Measurements from ENCODE around the gene SAMD4B.
"Not testable (repeated sequence)": the region's sequence is repeated elsewhere in the genome, so short reads cannot be mapped to it uniquely, and the experiment has no call there.

Gene SAMD4B, protein sequence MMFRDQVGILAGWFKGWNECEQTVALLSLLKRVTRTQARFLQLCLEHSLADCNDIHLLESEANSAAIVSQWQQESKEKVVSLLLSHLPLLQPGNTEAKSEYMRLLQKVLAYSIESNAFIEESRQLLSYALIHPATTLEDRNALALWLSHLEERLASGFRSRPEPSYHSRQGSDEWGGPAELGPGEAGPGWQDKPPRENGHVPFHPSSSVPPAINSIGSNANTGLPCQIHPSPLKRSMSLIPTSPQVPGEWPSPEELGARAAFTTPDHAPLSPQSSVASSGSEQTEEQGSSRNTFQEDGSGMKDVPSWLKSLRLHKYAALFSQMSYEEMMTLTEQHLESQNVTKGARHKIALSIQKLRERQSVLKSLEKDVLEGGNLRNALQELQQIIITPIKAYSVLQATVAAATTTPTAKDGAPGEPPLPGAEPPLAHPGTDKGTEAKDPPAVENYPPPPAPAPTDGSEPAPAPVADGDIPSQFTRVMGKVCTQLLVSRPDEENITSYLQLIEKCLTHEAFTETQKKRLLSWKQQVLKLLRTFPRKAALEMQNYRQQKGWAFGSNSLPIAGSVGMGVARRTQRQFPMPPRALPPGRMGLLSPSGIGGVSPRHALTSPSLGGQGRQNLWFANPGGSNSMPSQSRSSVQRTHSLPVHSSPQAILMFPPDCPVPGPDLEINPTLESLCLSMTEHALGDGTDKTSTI

DNA sequence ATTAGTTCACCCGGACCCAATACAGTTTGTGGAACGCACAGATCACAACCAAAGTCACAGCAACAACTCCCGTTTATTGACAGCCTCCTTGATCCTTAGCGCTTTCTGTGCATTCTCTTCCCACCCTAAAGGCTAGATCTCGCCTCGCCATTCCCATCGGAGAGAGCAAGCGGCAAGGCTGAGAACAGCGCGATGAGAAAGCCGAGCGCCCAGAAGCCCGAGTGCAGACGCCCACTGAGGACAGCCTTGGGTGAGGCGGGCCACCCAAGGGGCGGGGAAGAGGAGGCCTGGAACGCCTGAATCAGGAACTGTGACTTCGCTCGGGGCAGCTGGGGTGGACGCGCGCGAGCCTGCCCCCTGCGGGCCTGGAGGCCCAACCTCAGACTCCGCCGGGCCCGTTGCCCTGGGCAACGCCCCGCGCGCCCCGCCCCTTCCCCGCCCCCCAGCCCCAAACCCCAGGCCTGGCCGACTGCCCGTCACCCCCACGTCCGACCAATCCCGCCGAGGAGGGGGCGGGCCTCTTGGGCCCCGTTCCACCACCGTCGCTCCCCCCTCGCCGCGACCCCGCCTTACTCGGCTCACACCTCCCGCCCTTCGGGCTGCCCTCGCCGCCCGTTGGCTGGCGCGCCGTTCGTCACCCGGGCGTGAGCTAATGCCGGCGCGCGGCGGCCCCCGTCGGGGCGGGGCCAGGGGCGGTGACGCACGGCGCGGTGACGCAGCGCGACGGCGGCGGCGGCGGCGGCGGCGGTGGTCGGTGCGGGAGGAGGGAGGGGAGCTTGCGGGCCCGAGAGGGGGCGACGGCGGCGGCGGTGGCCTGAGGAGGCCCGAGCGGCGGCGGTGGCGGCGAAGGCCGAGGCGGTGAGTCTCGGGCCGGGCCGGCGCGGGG lies at the start of gene SAMD4B:
Gene SAMD4B, plus strand, starts transcription at position 703 of the 886 bp plus-strand sequence. CDS start 14,473 bp downstream, outside the sequence.
- peak; percentile 100 for DNase-seq

DNA sequence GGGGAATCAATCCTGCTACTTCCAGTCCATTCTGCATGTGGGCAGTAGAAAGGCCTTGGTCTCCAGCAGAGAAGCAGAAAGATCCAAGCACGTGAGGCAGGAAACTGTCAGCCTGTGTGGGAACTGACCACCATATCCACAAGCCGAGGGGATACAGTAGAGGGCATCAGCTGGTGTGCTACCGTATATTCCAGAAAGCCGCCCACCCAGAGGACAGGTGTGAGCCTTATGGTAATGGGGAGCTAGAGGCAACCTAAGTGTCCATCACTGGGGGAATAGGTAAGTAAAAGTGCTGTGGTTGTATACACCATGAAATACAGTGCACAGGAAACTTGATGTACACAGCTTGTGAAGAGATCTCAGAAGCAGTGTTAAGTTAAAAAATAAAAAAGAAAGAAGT lies 48.8 kb upstream of the SAMD4B start:
- no peak for DNase-seq

DNA sequence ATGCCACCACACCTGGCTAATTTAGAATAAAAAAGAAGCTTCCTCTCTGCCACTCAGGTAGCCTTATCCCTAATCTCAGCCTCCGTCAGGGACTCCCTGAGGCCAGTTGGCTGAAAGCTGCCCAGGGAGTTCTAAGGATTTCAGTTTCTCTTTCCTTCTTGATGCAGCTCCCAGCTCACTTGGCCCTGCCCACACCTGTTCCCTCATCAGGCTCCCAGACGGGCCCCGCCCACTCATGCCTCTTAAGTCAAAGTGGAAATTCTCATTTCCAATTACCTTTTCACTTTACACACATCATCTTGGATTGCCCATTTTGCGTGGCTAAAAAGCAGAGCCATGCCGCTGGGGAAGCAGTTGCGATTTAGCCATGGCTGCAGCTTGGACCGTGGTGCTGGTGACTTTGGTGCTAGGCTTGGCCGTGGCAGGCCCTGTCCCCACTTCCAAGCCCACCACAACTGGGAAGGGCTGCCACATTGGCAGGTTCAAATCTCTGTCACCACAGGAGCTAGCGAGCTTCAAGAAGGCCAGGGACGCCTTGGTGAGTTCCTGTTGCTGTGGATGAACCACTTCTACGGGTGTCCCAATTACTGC lies 46.1 kb upstream of the SAMD4B start, which contains the start of gene IFNL1:
Gene IFNL1, plus strand, starts transcription at position 353 of the 591 bp plus-strand sequence. Its CDS starts 15 bp downstream, at position 368.
- no peak for DNase-seq

DNA sequence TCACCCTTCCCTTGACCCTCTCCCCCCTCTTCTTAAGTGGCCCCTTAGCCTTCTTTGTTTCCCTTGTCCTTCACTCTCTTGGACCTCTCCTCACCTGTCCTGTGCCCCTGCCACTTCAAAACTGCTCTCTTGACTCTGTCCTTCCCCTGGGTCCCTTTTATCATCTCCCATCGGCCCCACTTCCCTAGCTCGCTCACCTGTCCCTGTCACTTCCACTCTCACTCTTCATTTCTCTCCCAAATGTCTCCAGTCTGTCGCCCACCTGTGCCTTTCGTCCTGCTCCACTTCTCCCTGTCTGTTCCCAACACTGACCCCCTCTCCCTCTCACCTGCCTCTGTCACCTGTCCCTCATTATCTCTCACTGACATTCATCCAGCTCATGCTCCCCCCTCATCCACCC lies 45.3 kb upstream of the SAMD4B start:
- no peak for DNase-seq

DNA sequence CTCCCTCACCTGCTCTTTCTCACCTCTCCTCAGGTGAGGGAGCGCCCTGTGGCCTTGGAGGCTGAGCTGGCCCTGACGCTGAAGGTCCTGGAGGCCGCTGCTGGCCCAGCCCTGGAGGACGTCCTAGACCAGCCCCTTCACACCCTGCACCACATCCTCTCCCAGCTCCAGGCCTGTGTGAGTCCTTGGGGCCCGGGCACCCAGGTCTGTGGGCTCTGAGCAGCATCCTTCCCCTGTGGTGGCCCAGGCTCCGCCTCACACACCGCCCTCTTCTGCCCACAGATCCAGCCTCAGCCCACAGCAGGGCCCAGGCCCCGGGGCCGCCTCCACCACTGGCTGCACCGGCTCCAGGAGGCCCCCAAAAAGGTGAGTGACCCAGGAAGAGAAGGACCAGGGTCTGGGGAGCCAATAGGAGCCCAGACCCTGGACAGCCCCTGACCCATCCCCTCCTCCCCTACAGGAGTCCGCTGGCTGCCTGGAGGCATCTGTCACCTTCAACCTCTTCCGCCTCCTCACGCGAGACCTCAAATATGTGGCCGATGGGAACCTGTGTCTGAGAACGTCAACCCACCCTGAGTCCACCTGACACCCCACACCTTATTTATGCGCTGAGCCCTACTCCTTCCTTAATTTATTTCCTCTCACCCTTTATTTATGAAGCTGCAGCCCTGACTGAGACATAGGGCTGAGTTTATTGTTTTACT lies 44.1 kb upstream of the SAMD4B start:
- DNase-seq = no peak

DNA sequence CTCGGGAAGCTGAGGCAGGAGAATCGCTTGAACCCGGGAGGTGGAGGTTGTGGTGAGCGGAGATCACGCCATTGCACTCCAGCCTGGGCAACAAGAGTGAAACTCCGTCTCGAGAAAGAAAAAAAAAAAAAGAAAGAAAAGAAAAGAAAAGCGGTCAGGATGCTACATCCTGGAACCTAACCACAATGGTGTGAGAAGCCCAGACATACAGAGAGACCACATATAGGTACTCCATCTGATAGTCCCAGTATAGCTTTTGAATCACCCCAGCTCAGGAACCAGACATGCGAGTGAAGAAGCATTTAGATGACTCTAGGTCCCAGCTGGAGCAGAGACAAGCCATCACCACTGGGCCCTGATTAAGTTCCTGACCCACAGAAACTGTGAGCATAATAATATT lies 42.8 kb upstream of the SAMD4B start:
- DNase-seq = no peak

DNA sequence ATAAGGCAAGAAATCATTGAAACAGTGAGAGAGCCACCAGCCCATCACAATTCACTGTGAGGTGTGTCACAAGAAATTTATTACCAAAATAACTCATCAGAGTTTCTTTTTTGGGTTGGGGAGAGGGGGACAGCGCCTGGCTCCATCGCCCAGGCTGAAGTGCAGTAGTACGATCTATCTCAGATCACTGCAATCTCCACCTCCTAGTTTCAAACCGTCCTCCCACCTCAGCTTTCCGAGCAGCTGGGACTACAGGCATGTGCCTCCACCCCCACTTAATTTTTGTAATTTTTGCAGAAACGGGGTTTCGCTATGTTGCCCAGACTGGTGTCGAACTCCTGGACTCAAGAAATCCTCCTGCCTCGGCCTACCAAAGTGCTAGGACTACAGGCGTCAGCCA lies 42.4 kb upstream of the SAMD4B start:
- DNase-seq = no peak

DNA sequence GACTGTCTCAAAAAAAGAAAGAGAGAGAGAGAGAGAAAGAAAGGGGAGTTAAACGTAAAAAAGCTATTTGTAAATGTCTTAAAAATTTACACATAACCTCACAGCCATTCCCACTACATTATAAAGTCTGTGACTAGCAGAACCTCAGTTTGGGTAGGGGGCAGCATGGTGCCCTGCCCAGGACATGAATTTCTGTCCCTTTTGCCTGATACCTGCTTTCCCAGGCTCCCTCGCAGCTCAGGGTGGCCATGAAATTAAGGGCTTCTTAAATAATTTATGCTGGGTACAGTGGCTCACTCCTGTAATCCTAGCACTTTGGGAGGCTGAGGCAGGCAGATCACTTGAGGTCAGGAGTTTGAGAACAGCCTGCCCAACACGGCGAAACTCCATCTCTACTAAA lies 41.2 kb upstream of the SAMD4B start:
- no peak for DNase-seq

DNA sequence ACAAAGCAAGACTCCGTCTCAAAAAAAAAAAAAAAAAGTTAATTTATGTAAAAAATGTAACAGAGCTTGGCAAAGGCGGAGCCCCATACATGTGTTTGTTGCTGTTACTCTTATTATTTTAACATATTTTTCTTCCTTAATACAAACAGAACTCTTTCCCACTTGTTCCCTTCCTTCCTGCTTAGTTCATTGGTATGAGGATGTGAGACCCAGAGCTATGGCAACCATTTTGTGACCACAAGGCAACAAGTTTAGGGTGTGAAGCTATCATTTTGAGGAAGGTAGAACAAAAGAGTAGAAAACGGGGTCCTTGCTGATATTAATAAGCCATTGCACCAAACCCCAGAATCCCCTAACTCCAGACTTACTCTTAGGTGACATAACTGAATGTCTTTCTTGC lies 40.7 kb upstream of the SAMD4B start:
- no peak for DNase-seq

DNA sequence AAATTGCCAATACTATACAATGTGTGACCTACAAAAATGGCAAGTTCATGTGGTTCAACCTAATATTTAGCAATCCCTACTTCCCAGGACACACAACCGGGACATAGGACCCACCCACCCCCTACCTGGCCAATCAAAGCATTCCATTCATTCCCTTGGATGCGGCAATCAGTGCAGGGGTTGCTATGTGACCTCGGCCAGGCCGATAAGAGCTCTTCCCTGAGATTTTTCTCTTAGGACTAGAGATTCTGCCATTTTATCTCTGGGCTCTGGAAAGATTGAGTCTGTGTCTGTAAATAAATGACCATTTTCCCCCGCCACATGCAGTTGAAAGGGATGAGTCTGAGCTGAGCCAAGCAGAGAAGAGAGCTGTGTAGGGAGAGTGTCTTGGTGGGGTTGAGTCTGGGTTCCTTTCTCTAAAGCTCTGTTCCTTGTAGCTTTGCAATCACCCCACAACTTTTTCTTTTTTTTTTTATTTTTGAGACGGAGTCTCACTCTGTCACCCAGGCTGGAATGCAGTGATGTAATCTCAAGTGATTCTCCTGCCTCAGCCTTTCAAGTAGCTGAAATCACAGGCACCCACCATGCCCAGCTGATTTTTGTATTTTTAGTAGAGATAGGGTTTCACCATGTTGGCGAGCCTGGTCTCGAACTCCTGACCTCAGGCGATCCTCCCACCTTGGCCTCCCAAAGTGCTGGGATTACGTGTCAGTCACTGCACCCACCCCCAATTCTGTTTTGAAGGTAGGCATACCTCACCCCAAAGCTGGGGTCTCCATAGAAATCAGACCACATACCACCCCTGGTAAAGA lies 38.6 kb upstream of the SAMD4B start:
- DNase-seq = no peak

DNA sequence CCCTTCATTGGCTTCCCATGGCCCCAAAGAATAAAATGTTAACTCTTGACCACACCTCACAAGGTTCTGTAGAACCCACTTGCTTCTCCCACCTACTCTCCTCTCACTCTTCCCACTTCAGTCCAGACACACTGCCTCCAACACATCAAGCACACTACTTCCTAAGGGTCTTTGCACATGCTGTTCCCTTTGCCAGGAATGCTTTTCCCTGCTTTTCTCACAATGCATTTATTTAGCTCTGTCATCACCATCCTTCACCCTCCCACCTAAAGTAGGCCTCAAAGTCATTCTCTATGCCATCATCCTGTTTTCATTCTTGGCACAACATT lies 38.1 kb upstream of the SAMD4B start:
- no peak for DNase-seq

DNA sequence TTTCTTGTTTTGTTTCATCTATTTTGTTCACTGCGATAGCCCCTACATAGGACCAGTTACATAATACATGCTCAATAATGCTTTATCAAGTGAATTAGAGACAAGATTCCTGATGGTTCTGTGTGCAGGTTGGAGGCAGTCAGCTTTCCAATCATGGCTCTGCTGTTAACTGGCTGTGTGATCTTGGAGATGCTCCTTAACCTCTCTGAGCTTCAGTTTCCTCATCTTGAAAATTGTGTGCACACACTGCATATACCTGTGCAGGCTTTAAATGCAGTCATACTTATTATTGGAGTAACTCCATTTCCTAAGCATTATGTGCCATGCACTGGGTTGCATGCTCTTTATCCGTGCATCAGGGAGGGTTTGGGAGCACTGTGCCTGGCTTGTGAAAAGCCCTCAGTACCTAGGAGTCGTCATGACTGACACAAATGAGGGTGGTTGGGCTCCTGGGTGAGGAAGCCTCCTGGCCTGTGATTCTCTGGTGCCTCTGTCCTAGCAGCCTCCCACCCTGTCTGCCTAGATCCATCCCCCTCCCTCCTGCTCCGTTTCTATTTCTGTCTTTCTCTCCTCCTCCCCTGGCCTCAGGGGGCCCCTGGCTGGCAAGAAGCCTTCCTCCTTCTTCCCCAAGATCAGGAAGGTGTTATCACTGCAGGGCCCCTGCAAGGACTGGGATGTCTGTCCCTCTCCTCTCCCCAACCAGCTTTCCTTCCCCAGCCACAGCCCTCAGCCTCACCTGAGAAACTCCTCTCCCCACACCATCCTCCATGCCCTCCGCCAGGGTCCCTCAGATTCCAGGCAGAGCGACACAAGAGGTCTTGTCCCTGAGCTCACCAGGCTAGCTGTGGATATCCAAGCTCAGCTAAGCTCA lies 37.3 kb upstream of the SAMD4B start:
- peak; percentile 65 for DNase-seq

DNA sequence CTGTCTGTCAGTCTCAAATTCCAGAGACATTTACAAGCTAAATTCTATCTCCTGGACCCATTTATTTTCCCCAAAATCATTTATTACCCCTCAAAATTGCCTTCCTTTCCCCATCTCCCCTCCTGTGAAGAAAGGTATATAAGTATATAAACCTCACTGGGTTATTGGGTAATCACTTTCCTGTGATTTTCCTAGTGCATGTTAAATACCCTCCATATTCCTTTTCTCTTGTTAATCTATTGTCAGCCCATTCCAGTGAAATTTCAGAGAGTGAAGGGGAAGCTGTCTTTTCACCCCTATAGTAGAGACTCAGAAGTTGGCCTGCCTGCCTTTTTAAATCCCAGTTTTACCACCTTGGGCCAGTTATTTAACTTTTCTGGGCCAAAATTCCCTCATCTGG lies 36.1 kb upstream of the SAMD4B start:
- DNase-seq = no peak

DNA sequence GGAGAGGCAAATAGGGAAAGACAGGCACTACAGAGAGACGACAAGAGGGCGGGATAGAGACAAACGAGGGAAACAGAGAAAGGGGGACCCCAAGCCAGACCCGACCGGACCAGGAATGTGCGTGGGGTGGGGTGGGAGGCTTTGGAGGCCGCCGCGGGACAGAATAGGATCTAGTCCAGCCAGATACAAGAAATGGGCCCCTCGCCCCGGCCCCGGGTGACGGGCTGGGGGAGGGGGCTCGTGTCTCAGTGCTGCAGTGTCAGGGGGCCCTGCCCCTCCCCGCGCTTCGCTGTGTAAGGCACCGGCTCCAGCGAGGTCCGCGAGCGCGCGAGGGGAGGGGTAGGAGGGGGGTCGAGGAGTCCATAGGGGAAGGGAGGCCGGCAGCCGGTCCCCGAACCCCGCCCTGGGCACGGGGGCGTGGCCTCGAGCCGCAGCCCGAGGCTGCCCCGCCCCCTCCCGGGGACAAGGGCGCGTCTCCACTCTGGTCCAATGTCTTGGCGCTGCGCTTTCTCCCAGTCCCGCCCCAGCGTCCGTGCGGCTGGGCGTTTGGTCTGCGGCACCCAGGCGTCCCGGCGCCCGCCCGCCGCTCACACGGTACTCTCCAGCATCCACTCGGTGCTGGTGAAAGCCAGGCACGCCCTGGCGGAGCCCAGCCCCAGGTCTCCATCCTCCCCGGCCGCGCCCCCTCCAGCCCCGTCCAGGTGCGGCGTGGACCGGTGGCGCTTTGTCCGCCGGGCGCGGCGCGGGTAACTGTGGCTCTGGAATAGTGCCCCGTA lies 35.0 kb upstream of the SAMD4B start:
- DNase-seq = no peak

DNA sequence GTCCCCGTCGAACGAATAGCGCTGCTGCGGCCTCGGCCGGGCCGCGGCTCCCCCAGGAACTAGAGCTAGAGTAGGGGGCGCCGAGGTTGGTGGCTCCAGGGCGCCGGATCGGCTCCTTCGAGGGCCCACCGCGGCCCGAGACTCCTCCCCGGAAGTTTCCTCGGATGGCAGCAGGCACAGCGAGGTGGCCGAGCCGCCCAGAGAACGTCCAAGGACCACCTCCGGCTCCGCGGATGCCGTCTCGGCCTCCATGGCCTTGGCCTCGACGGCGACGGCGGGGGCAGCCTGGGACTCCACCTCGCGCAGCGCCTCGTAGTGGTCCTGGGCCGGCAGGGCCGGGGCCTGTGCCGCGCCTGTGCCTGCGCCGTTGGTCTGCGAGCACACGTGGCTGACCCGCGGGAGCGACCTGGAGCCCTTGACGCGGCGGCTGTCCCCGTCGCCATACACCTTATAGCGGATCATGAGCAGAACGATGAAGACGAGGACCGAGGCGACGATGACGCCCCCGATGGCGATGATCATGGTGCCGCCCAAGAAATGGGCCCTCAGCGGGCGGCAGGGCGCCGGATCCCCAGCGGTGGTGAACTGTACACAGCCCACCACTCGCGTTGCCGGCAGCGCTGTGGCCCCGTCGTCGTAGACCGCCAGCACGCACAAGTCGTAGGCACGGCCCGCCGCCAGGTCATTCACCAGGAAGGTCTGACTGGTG lies 34.2 kb upstream of the SAMD4B start:
- DNase-seq = no peak

DNA sequence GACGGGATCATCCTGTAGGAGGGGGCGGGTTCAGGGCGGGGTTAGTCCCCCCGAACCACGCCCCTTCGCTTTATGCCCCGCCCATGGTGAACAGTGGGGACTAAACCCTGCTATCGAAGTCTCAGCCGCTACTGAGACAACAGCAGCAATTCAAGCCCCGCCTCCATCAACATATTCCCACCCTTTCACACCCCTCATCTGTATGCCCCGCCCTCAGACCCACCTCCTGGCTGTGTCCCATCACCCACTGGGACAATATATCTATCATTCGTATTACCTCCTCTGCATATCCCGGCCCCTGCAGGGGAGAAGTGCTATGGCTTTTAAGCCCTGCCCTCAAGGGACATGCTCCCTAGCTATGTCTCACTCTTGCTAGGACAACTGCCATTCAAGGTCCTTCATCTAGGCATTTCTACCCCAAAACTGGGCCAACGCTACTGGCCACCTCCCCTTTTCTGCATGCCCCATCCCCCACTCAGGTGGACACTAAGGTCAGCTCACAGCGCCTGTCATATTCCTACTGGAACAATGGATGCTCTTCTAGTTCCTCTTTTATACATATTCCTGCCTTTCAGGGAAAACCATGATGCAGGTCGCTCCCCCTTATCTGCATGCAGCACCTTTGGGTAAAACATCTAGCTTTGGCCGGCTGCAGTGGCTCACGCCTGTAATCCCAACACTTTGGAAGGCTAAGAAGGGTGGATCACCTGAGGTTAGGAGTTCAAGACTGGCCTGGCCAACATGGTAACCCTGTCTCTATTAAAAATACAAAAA lies 33.5 kb upstream of the SAMD4B start:
- DNase-seq = peak; percentile 62

DNA sequence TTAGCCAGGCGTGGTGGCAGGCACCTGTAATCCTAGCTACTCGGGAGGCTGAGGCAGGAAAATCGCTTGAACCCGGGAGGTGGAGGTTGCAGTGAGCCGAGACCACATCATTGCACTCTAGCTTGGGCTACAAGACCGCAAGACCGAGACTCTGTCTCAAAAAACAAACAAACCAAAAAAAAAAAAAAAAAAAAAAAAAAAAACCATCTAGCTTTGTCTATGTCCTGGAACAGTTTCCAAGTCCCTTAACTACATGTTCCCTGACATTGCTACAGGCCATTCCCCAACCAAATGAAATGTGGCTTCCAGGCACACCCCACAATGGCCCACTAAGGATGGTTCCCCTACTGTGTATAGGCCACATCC lies 32.9 kb upstream of the SAMD4B start:
- DNase-seq = not testable (repeated sequence)
